Rectal smooth muscle tissue (tissue), 1 donor: ENCODE measurements around the gene GRIP2.

Experiments used
- H3K27ac ChIP-seq: one replicate; pipeline ENCODE4 v1.7.0; 2013; ENCODE audit warnings: low read depth, low read length, inconsistent platforms
- H3K27me3 ChIP-seq: one replicate; pipeline ENCODE4 v1.7.0; 2013; ENCODE audit warnings: low read length; ENCODE audit not compliant: control insufficient read depth, insufficient read depth
- H3K36me3 ChIP-seq: one replicate; pipeline ENCODE4 v1.7.0; 2013; ENCODE audit warnings: low read length; ENCODE audit not compliant: control insufficient read depth, insufficient read depth
- H3K4me1 ChIP-seq: one replicate; pipeline ENCODE4 v1.7.0; 2013; ENCODE audit warnings: low read length; ENCODE audit not compliant: control insufficient read depth, insufficient read depth
- H3K4me3 ChIP-seq: one replicate; pipeline ENCODE4 v1.7.0; 2013; ENCODE audit warnings: low read length
- H3K9ac ChIP-seq: one replicate; pipeline ENCODE4 v1.7.0; 2013; ENCODE audit warnings: low read length

GRIP2 gene

GRCh38 chr3:14505001-14505802 is 34.9 kb downstream of the GRIP2 start:
- Histone ChIP-seq H3K27ac (no peak overlapping the region), H3K27me3 (peaks cover 2% of the 10 kb centered on the region), H3K4me1 (no peaks in the 10 kb centered on the region), H3K4me3 (no peak overlapping the region), H3K36me3 (no peaks in the 10 kb centered on the region), H3K9ac (no peak overlapping the region)

DNA sequence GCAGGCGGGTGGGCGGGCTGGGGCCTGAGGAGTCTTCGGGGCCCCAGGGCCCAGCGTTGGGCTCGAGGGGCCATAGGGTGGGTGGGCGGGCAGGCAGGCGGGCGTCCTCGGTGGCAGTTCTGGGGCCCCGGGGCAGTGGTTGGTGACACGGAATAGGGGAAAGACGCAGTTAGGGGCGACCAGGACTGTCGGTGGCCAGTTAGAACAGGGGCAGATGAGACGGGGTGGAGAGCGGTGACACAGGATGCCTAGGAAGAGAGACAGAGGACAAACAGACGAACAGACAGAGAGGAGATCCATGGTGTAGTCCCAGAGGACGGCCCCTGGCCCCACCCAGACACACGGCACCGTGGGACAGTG is 36.5 kb downstream of the GRIP2 start:
- no peak overlapping the region for H3K4me3 ChIP-seq
- H3K27me3 ChIP-seq, result no peaks in the 10 kb centered on the region
- no peak overlapping the region for H3K27ac ChIP-seq
- H3K9ac ChIP-seq, result no peak overlapping the region
- H3K36me3 ChIP-seq, result no peaks in the 10 kb centered on the region
- no peaks in the 10 kb centered on the region for H3K4me1 ChIP-seq

- H3K27ac ChIP-seq, result no peak overlapping the region
Measured at GRCh38 chr3:14503033-14503705, 37.0 kb downstream of the GRIP2 start.

GRCh38 chr3:14502472-14502871 is 37.7 kb downstream of the GRIP2 start:
- Histone ChIP-seq H3K27me3 (no peaks in the 10 kb centered on the region), H3K4me1 (no peaks in the 10 kb centered on the region), H3K9ac (no peak overlapping the region), H3K4me3 (no peak overlapping the region), H3K36me3 (no peaks in the 10 kb centered on the region), H3K27ac (no peak overlapping the region)

More at GRCh38 chr3:14503033-14503705, 37.0 kb downstream of the GRIP2 start:
- Histone ChIP-seq H3K27me3 (no peaks in the 10 kb centered on the region), H3K9ac (no peak overlapping the region), H3K36me3 (no peaks in the 10 kb centered on the region), H3K4me1 (no peaks in the 10 kb centered on the region), H3K4me3 (no peak overlapping the region)

DNA sequence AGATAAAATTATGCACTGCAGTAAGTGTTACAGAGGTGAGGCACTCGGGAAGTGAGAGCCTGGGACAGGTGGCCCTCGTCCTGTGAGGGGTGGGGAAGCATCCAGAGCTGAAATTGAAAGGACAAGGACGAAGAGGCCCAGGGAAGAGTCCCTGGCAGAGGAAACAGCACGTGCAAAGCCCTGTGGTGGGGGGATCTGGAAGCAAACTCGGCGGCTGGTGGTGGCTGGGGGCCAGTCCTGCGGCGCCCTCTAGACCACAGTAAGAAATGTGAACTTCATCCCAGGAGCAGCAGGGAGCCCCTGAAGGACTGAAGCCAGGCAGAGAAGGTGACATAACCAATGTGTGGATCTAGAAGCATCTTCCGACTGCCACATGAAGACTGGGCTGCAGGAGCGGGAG is 42.8 kb downstream of the GRIP2 start:
- Histone ChIP-seq H3K36me3 (no peaks in the 10 kb centered on the region), H3K4me1 (no peaks in the 10 kb centered on the region), H3K9ac (no peak overlapping the region), H3K27ac (no peak overlapping the region), H3K4me3 (no peak overlapping the region), H3K27me3 (no peaks in the 10 kb centered on the region)

GRCh38 chr3:14496351-14496750 is 43.8 kb downstream of the GRIP2 start:
- Histone ChIP-seq H3K27me3 (no peaks in the 10 kb centered on the region), H3K27ac (no peak overlapping the region), H3K4me3 (no peak overlapping the region), H3K9ac (no peak overlapping the region), H3K4me1 (no peaks in the 10 kb centered on the region), H3K36me3 (no peaks in the 10 kb centered on the region)

DNA sequence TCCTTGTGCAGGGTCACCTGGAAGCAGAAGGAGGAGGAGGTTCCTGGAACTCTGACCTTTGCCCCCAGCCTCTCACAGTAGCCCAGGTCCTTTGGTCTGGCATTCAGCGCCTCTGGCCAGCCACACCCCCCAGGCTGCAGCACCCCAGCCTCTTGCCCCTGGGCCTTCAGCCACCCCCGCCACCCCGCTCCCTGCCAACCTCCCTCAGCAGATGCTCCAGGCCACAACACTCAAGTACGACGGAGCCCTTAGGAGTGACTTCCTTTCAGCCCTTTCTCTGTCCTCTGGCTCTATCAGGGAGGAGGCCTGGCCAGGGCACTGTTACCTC is 45.2 kb downstream of the GRIP2 start:
- Histone ChIP-seq H3K27me3 (no peaks in the 10 kb centered on the region), H3K4me1 (no peaks in the 10 kb centered on the region), H3K27ac (no peak overlapping the region), H3K9ac (no peak overlapping the region), H3K36me3 (no peaks in the 10 kb centered on the region), H3K4me3 (no peak overlapping the region)

GRCh38 chr3:14494279-14494972 is 45.7 kb downstream of the GRIP2 start:
- Histone ChIP-seq H3K36me3 (no peaks in the 10 kb centered on the region), H3K9ac (no peak overlapping the region), H3K4me1 (no peaks in the 10 kb centered on the region), H3K27me3 (no peaks in the 10 kb centered on the region), H3K27ac (no peak overlapping the region), H3K4me3 (no peak overlapping the region)

- Histone ChIP-seq H3K27ac (no peak overlapping the region), H3K9ac (no peak overlapping the region), H3K36me3 (no peaks in the 10 kb centered on the region), H3K27me3 (no peaks in the 10 kb centered on the region), H3K4me1 (no peaks in the 10 kb centered on the region), H3K4me3 (no peak overlapping the region)
Measured at GRCh38 chr3:14492948-14493881, 46.9 kb downstream of the GRIP2 start.

- Histone ChIP-seq H3K27ac (no peak overlapping the region), H3K36me3 (no peaks in the 10 kb centered on the region), H3K9ac (no peak overlapping the region), H3K4me1 (no peaks in the 10 kb centered on the region), H3K4me3 (no peak overlapping the region), H3K27me3 (no peaks in the 10 kb centered on the region)
Measured at GRCh38 chr3:14491396-14492190, 48.5 kb downstream of the GRIP2 start.

GRCh38 chr3:14490831-14491230 is 49.3 kb downstream of the GRIP2 start:
- no peaks in the 10 kb centered on the region for H3K36me3 ChIP-seq

More at GRCh38 chr3:14490831-14491230, 49.3 kb downstream of the GRIP2 start:
- no peak overlapping the region for H3K4me3 ChIP-seq
- H3K27me3 ChIP-seq, result no peaks in the 10 kb centered on the region
- no peak overlapping the region for H3K9ac ChIP-seq
- H3K27ac ChIP-seq, result no peak overlapping the region
- no peaks in the 10 kb centered on the region for H3K4me1 ChIP-seq
